NCI-H1436 (cell line): ENCODE results near the gene PUM2.

Experiments used
- DNase-seq: peaks from one replicate; lab custom pipeline; 2025; lab: John Stamatoyannopoulos, UW

Gene PUM2

GRCh38 chr2:20199633-20200270 lies 150.9 kb downstream of the PUM2 start:
- DNase-seq = no peak

- no peak for DNase-seq
Measured at GRCh38 chr2:20198796-20199632, 151.6 kb downstream of the PUM2 start.
